Activated T-cell treated with anti-CD3 and anti-CD28 coated beads, Interleukin-2, amount 50 U/mL, for 72 hours (primary cell): ENCODE data around the gene CCDC117. TPM values are rescaled to one million over a fixed set of nuclear protein-coding genes. Genes with fewer than 3 reads are reported as not detected.

Experiments
- ATAC-seq, 2 donors: fragments of 150-1000 bp; cut with Tn5 transposase; replicated peaks in 1 of 2; 2 replicates each; pipeline ENCODE4 v1.10.0; 2021; ENCODE audit warnings: moderate library complexity in 2 of 2, mild to moderate bottlenecking in 1 of 2
- DNase-seq, 2 donors: peaks; one replicate each; pipeline ENCODE4 v3.0.0; 2021 to 2022; ENCODE audit warnings: mixed read lengths in 1 of 2
- H3K27ac Mint-ChIP-seq: one replicate; pipeline ENCODE4 v1.8.0; 2022; ENCODE audit warnings: mild to moderate bottlenecking, moderate library complexity, mixed read lengths
- H3K27me3 Mint-ChIP-seq: one replicate; pipeline ENCODE4 v1.8.0; 2022; ENCODE audit warnings: low read depth, mixed read lengths
- H3K36me3 Mint-ChIP-seq, 2 donors: one replicate each; pipeline ENCODE4 v1.8.0; 2022; ENCODE audit warnings: mixed read lengths in 2 of 2, mild to moderate bottlenecking in 1 of 2; ENCODE audit not compliant: insufficient read depth in 2 of 2
- H3K4me1 Mint-ChIP-seq: one replicate; pipeline ENCODE4 v1.8.0; 2022; ENCODE audit warnings: low read depth, mixed read lengths
- H3K4me3 Mint-ChIP-seq, 2 donors: one replicate each; pipeline ENCODE4 v1.8.0; 2022; ENCODE audit warnings: mild to moderate bottlenecking in 2 of 2, mixed read lengths in 2 of 2, moderate library complexity in 2 of 2
- H3K9me3 Mint-ChIP-seq, 2 donors: one replicate each; pipeline ENCODE4 v1.8.0; 2022; ENCODE audit warnings: mixed read lengths in 2 of 2
- total RNA-seq, 2 donors: library from RNA; stranded (reverse); gene quantifications; one replicate each; pipeline ENCODE4 v1.2.3, GENCODE V29; 2022

Gene CCDC117
- total RNA-seq, 2 donors from 2014 or later: 24.0 to 26.9 TPM

- Mint-ChIP-seq H3K4me1 (peaks cover 18% of the 10 kb centered on the region), H3K27me3 (no peaks in the 10 kb centered on the region), H3K4me3 (no peak overlapping the region), H3K9me3 (no peaks in the 10 kb centered on the region), H3K27ac (no peak overlapping the region), H3K36me3 (peaks cover 5 to 23% of the 10 kb centered on the region in 2 donors)
- ATAC-seq: no peak
- no peak for DNase-seq
Measured at GRCh38 chr22:28780296-28780695, 7.8 kb downstream of the CCDC117 start.

GRCh38 chr22:28783786-28784671 lies 11.5 kb downstream of the CCDC117 start:
- DNase-seq (no peak), ATAC-seq (no peak)
- no peaks in the 10 kb centered on the region for H3K4me1 Mint-ChIP-seq
- peak overlapping the region; percentile 15 for H3K27ac Mint-ChIP-seq
- peaks cover 3 to 28% of the 10 kb centered on the region in 2 donors for H3K36me3 Mint-ChIP-seq
- no peak overlapping the region for H3K4me3 Mint-ChIP-seq
- no peaks in the 10 kb centered on the region for H3K27me3 Mint-ChIP-seq
- H3K9me3 Mint-ChIP-seq: no peaks in the 10 kb centered on the region

DNA sequence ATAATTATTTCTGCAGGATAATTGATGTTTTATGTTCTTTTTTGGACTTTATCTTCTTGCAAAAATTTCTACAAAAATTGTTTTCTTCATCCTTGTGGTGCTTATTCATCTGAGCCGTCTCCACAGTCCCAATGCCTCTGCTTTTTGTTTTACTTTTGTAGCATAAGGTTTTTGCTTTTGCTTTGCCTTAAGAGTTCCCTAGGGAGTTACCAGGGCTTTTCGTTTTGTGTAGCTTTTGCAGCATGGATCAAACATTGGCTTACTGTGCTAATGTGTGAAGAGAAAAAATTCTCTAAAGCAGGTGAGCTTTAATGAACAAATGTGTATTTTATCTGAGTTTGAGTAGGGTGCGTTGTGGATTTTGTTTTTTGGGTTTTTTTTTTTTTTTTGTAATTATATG lies 16.1 kb downstream of the CCDC117 start:
- ATAC-seq: no peak
- peaks cover under 1 to 24% of the 10 kb centered on the region in 2 donors for H3K36me3 Mint-ChIP-seq

DNA sequence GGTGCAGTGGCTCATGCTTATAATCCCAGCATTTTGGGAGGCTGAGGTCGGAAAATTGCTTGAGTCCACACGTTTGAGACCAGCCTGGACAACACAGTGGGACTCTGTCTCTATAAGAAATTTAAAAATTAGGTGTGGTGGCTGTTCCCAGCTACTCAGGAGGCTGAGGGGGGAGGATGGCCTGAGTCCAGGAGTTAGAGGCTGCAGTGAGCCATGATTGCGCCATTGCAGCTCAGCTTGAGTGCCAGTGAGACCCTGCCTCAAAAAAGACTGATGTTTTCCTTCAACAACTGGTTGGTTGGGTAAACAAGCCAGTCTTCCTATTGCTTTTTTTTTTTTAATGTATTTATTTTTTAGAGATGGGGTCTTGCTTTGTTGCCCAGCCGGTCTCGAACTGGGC lies 18.6 kb downstream of the CCDC117 start:
- Mint-ChIP-seq H3K4me3 (no peak overlapping the region), H3K27ac (no peak overlapping the region), H3K4me1 (peaks cover 47% of the 10 kb centered on the region), H3K9me3 (no peaks in the 10 kb centered on the region), H3K27me3 (no peaks in the 10 kb centered on the region), H3K36me3 (peaks cover 9 to 22% of the 10 kb centered on the region in 2 donors)
- no peak for DNase-seq
- no peak for ATAC-seq

More for the DNA sequence above, 16.1 kb downstream of the CCDC117 start:
- H3K4me1 Mint-ChIP-seq: peaks cover 33% of the 10 kb centered on the region
- H3K4me3 Mint-ChIP-seq: no peak overlapping the region
- no peak overlapping the region for H3K27ac Mint-ChIP-seq
- no peaks in the 10 kb centered on the region for H3K9me3 Mint-ChIP-seq
- no peak for DNase-seq
- no peaks in the 10 kb centered on the region for H3K27me3 Mint-ChIP-seq

GRCh38 chr22:28791841-28792490 lies 19.5 kb downstream of the CCDC117 start:
- no peaks in the 10 kb centered on the region for H3K9me3 Mint-ChIP-seq
- peaks cover 55% of the 10 kb centered on the region for H3K4me1 Mint-ChIP-seq
- DNase-seq (no peak), ATAC-seq (peak; percentile 39 to 49)
- H3K27ac Mint-ChIP-seq: peak overlapping the region; percentile 73
- no peaks in the 10 kb centered on the region for H3K27me3 Mint-ChIP-seq
- peak overlapping the region in 1 of 2 donors; percentile 43 for H3K4me3 Mint-ChIP-seq
- peaks cover 16 to 25% of the 10 kb centered on the region in 2 donors for H3K36me3 Mint-ChIP-seq

GRCh38 chr22:28792491-28793383 lies 20.2 kb downstream of the CCDC117 start:
- ATAC-seq (peak; percentile 25 to 46), DNase-seq (peak in 1 of 2 donors; percentile 14)
- no peaks in the 10 kb centered on the region for H3K9me3 Mint-ChIP-seq
- H3K4me1 Mint-ChIP-seq: peaks cover 63% of the 10 kb centered on the region
- no peaks in the 10 kb centered on the region for H3K27me3 Mint-ChIP-seq
- peak overlapping the region; percentile 73 for H3K27ac Mint-ChIP-seq
- peak overlapping the region in 1 of 2 donors; percentile 43 for H3K4me3 Mint-ChIP-seq
- peaks cover 16 to 29% of the 10 kb centered on the region in 2 donors for H3K36me3 Mint-ChIP-seq

DNA sequence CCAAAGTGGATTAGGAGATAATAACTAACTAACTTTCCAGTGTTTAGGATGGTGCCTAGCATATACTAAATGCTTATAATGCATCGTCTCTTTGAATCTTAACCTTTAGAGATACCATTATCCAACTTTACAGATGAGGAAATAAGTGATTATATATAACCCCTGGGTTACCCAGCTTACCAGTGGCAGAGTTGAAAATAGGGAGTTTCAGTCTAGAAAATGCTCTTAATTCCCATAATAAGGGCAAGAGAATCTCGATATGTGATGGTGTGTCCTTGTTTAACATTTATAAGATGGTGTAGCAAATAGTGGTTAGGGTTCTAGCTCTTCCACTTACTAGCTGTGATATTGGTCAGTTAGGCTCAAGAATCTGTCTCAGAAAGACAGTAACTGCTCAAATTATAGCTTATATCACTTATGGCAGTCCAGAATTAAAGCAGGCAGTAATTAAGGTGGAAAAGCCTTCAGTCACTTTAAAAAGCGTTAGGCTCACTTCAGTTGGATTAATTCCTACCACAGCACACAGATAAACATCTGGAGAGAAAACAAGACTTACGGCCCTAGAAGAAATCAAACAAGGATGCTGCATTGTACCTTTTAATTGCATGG lies 21.6 kb downstream of the CCDC117 start:
- Mint-ChIP-seq H3K4me1 (peaks cover 75% of the 10 kb centered on the region), H3K36me3 (peaks cover 18 to 35% of the 10 kb centered on the region in 2 donors), H3K27ac (peak overlapping the region; percentile 54), H3K9me3 (no peaks in the 10 kb centered on the region), H3K4me3 (peak overlapping the region in 1 of 2 donors; percentile 36), H3K27me3 (no peaks in the 10 kb centered on the region)
- DNase-seq (no peak), ATAC-seq (no peak)

DNA sequence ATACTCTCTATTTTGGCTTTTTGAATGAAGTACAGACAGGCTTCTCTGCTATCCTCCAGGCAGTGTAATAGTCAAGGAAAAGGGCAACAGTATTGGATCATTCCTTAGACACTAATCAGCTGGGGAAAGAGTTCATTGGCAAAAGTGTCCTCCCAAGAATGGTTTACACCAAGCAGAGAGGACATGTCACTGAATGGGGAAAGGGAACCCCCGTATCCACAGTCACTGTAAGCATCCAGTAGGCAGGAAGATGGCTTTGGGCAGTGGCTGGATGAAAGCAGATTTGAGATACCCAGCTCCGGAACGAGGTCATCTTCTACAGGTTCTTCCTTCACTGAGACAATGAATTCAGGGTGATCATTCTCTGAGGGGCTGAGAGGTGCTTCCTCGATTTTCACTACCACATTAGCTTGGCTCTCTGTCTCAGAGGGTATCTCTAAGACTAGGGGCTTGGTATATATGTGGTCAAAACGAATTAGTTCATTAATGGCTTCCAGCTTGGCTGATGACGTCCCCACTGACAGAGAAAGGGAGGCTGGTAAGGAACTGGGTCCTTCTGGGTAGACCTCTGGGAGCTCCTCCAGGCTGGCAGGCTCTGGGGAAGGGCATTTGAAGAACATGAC lies 22.7 kb downstream of the CCDC117 start:
- no peak for DNase-seq
- Mint-ChIP-seq H3K4me3 (peak overlapping the region in 1 of 2 donors; percentile 33), H3K9me3 (no peaks in the 10 kb centered on the region), H3K27ac (no peak overlapping the region), H3K4me1 (peaks cover 71% of the 10 kb centered on the region), H3K27me3 (no peaks in the 10 kb centered on the region), H3K36me3 (peaks cover 25 to 43% of the 10 kb centered on the region in 2 donors)
- ATAC-seq: no peak

DNA sequence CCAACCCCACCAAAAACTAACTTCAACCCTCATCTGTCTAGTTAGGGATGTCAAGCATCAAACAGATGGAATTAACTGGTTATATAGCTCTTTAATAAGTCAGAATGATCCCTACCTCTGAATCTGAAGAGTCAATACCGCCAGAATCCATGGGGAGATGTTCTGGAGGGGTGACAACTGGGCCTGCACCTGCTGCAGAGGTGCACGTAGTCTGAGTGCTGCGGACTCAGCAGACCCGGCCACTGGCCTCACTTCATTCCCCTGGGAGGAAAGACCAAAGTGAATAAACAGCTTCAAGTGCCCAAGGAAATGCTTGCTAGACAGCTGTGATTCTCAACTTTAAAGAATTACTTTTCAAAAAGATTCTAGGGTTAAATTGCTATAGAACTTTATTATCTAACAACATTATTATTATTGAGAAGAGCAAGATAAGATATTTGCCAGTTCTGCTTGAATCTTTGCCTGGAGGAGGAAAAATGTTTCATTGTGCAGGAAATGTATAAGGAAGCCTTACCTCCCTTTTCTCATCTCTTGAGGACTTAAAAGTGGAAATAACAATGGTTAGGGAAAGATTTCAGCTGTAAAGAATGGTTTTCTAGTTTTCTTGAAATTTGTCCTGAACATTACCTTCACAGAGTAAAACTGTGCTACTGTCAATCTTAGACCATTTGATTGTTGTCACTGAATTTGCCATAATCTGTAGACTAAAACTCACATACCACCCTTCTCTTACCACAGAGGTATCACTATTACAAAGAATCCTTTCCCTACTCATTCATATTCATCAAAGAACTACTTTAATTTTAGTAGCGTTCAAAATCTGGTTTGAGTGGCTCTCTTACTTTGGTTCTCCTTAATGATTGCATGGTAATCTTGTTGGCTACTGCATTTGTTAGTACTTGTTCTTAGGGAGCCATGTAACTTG lies 23.7 kb downstream of the CCDC117 start:
- peak overlapping the region; percentile 59 to 86 for H3K4me3 Mint-ChIP-seq
- no peaks in the 10 kb centered on the region for H3K27me3 Mint-ChIP-seq
- ATAC-seq (peak in 1 of 2 donors; percentile 6), DNase-seq (no peak)
- no peaks in the 10 kb centered on the region for H3K9me3 Mint-ChIP-seq
- H3K4me1 Mint-ChIP-seq: peaks cover 66% of the 10 kb centered on the region
- H3K27ac Mint-ChIP-seq: peak overlapping the region; percentile 85
- peaks cover 28 to 43% of the 10 kb centered on the region in 2 donors for H3K36me3 Mint-ChIP-seq

- no peaks in the 10 kb centered on the region for H3K9me3 Mint-ChIP-seq
- peaks cover 28 to 38% of the 10 kb centered on the region in 2 donors for H3K36me3 Mint-ChIP-seq
- H3K4me3 Mint-ChIP-seq: peak overlapping the region; percentile 86 to 89
- no peaks in the 10 kb centered on the region for H3K27me3 Mint-ChIP-seq
- peak; percentile 52 to 53 for DNase-seq
- ATAC-seq: peak; percentile 45 to 50
- H3K27ac Mint-ChIP-seq: peak overlapping the region; percentile 93
- H3K4me1 Mint-ChIP-seq: peaks cover 60% of the 10 kb centered on the region
Measured at GRCh38 chr22:28798810-28799605, 26.5 kb downstream of the CCDC117 start.
